NCI-H526 treated with DMSO at 0.1 percent for 48 hours (cell line): ENCODE results near the gene SNRNP200.
A peak's percentile ranks its signal among the peaks of the same experiment; 100 is the strongest.

ENCODE experiments used
- DNase-seq: peaks from one replicate; lab custom pipeline; 2025; lab: John Stamatoyannopoulos, UW

The SNRNP200 gene

GRCh38 chr2:96305091-96305978, at the start of gene SNRNP200:
SNRNP200 (minus strand) TSS chr2:96305546; CDS start chr2:96305437, 109 bp downstream.
- DNase-seq, result peak; percentile 63

- no peak for DNase-seq
Observed at GRCh38 chr2:96354492-96354891, 49.1 kb upstream of the SNRNP200 start.

- DNase-seq, result no peak
Observed at GRCh38 chr2:96353606-96354101, 48.3 kb upstream of the SNRNP200 start.

DNA sequence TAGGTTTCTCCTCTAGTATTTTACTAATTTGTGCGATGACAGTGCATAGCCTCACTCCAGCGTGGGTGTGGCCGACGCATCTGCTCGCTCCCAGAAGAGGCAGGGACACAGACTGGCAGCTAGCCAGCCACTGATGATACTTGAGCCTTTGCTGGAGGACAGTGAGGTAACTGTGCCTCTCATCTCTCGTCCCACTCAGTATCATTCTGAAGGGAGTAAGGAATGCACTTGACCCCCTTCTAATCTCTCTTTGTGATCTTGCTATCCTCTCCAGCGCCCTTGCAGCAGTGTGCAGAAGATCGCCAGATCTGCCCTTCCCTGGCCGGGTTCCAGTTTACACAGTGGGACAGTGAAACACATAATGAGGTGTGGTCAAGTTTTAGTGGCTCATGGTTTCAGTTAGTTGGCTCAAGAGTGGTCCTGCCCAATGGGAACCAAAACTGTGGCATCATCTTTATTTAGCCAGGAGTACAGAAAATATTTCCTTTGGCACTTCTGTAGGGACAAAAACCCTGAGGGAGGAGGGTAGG, 47.8 kb upstream of the SNRNP200 start:
- no peak for DNase-seq

GRCh38 chr2:96347395-96347794, 42.0 kb upstream of the SNRNP200 start:
- no peak for DNase-seq

DNA sequence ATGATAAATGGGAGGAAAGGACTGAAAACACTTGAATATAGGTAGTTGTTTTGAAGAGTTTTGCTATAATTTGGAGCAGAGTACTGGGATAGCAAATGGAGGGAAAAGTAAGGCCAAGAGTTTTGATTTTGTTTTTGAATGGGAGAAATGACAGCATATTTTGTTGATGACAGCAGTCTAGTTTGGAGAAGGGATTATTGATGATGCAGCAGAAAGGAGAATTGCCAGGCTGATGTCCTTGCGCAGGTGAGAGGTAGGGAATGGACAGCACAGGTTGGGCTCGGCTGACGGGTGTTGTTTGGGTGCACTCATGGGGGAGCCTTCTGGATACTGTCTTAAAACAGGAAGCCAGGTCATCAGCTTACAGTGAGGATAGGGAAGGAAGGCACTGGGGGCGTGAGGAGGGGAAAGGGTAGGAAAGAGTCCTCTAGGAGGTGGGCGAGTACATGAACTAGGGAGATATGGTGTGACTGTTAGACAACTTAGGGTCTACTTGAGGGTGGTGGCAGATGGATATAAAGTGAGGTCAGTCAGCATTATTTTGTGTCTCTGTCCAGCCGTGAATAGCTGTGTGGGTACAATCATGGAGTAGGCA, 40.6 kb upstream of the SNRNP200 start:
- DNase-seq, result no peak

DNA sequence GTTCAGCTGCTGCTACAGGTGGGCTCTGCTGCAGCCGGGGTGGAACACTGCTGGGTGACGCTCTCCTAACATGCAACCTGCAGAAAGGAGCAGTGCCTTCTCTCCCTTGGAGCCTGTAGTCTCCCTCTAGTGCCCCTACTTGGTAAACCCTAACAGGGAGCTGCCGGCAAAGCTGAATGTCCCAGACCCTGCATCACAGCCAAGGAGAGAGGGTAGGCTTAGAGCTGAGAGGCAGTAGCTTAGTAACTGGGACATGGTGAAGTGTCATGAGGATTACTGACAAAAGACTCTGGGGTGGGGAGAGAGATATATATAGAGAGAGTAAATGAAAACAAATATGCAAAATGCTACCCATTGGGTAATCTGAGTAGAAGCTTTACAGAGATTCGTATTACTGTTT, 40.1 kb upstream of the SNRNP200 start:
- no peak for DNase-seq

- DNase-seq, result no peak
Observed at GRCh38 chr2:96344011-96344410, 38.7 kb upstream of the SNRNP200 start.

- no peak for DNase-seq
Observed at GRCh38 chr2:96342085-96342484, 36.7 kb upstream of the SNRNP200 start.

DNA sequence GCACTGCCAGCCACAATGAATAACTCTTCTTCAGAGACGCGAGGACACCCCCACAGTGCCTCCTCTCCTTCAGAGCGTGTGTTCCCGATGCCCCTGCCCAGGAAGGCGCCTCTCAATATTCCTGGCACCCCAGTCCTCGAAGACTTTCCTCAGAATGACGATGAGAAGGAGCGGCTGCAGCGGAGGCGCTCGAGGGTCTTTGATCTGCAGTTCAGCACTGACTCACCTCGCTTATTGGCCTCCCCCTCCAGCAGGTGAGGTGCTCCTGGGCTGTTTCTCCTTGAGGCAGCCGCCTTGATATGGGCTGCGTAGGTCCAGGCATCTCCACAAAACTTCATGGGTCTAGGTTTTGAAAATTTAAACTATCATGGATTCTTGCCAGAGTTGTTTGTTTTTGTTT, 36.3 kb upstream of the SNRNP200 start:
- no peak for DNase-seq

GRCh38 chr2:96340493-96341414, 35.4 kb upstream of the SNRNP200 start:
- no peak for DNase-seq

GRCh38 chr2:96336873-96337272, 31.5 kb upstream of the SNRNP200 start:
- no peak for DNase-seq

- DNase-seq, result no peak
Observed at GRCh38 chr2:96336104-96336775, 30.9 kb upstream of the SNRNP200 start.

- DNase-seq, result no peak
Observed at GRCh38 chr2:96333708-96334107, 28.4 kb upstream of the SNRNP200 start.

GRCh38 chr2:96330407-96330806, 25.1 kb upstream of the SNRNP200 start:
- no peak for DNase-seq

GRCh38 chr2:96329874-96330273, 24.5 kb upstream of the SNRNP200 start:
- DNase-seq, result no peak

DNA sequence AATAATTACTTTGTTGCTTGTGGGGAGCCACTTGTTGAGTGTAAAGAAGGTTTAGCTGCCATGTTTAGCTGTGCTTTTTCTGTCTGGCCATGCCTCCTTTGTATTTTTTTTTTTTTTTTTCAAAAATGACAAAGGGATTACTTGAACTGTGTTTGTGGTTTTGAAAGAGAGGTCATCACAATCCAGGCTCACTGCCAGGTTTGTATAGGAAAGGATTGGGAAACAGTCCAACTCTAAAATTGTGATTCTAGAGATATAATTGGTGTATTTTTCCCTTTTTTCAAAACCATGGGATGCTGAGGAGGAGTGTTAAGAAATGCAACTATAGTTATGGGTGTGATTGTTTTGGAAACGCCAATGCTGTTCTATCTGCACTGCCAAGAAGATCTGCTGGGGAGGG, 24.1 kb upstream of the SNRNP200 start:
- DNase-seq, result no peak

GRCh38 chr2:96326990-96327820, 21.9 kb upstream of the SNRNP200 start:
- no peak for DNase-seq

DNA sequence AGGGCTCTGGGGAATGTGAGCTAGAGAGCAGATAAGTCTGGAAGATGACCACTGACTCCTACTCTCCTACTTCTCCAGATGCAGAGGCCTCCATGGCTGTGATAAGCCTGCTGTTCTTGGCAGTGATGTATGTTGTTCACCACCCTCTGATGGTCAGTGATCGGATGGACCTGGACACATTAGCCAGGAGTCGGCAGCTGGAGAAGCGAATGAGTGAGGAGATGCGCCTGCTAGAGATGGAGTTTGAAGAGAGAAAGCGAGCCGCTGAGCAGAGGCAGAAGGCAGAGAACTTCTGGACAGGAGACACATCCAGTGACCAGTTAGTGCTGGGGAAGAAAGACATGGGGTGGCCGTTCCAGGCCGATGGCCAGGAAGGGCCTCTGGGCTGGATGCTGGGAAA, 21.2 kb upstream of the SNRNP200 start:
- DNase-seq, result no peak

GRCh38 chr2:96325884-96326255, 20.5 kb upstream of the SNRNP200 start:
- DNase-seq, result no peak
